ENCODE results near the gene CDX4.

DNA sequence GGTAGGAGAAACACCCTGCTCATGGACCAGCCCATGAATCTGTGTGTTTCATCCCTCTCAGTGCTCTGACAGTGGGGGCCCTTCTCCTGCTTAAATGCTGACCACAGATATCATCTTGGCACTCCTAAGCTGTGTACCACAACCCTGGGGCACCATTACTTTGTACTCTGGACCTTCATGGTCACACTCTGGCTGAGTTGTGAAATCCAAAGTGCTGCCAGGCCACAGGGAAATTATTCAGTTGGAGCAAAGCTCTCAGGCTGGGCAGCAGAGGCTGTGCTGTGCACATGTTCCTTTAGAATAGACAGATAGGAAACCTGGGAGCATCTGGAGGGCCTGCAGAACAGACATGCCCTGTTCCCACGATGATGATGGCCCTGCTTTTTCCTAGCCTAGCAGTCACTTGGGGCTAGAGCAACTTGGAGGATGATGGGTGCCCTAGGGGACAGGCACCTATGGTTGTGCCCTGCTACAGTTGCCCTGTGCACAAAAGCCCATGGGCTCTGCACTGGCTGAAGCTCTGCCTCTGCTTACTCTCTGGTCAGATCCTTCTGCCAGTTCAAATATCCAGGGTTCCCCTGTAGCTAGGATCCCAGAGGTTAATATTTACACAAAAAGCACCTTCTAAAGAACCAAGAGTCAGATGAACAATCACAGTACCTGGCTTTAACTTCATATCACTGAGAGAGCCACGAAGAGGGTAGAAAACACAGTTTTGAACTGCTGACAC is 48.5 kb upstream of the CDX4 start:
- TF ChIP-seq, protein P1, sequence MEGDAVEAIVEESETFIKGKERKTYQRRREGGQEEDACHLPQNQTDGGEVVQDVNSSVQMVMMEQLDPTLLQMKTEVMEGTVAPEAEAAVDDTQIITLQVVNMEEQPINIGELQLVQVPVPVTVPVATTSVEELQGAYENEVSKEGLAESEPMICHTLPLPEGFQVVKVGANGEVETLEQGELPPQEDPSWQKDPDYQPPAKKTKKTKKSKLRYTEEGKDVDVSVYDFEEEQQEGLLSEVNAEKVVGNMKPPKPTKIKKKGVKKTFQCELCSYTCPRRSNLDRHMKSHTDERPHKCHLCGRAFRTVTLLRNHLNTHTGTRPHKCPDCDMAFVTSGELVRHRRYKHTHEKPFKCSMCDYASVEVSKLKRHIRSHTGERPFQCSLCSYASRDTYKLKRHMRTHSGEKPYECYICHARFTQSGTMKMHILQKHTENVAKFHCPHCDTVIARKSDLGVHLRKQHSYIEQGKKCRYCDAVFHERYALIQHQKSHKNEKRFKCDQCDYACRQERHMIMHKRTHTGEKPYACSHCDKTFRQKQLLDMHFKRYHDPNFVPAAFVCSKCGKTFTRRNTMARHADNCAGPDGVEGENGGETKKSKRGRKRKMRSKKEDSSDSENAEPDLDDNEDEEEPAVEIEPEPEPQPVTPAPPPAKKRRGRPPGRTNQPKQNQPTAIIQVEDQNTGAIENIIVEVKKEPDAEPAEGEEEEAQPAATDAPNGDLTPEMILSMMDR (conservative IDR thresholded peaks at IDR 0.05 in 1 of 2, IDR thresholded peaks at IDR 0.05 in 1 of 2; ENCODE audit: low read depth in 1 of 2, low read length in 2 of 2): no peak
- TF ChIP-seq EZH2 (IDR thresholded peaks at IDR 0.05; ENCODE audit: low read length, missing control alignments): no peak
